IMR-90 (cell line): ENCODE data around the gene MOV10.

Experiments used
- CEBPB ChIP-seq: IDR thresholded peaks from 2 replicates; pipeline ENCODE4 v1.6.1; 2012; ENCODE audit warnings: low read depth, low read length, improper control_type of control experiment
- CTCF ChIP-seq: conservative IDR thresholded peaks from 2 replicates; pipeline ENCODE4 v1.5.1; 2012; ENCODE audit warnings: mild to moderate bottlenecking, low read depth, low read length, improper control_type of control experiment
- MAZ ChIP-seq: IDR thresholded peaks from 2 replicates; pipeline ENCODE4 v1.6.1; 2012; ENCODE audit warnings: low read depth, mild to moderate bottlenecking, low read length, improper control_type of control experiment, moderate library complexity, borderline replicate concordance
- MXI1 ChIP-seq: IDR thresholded peaks from 2 replicates; pipeline ENCODE4 v1.6.1; 2012; ENCODE audit warnings: low read depth, mild to moderate bottlenecking, low read length, moderate library complexity, borderline replicate concordance
- NFE2L2 ChIP-seq: fragments of 150-350 bp; IDR thresholded peaks from 2 replicates; pipeline ENCODE4 v1.6.1; 2016; ENCODE audit warnings: low read depth, mild to moderate bottlenecking, low read length
- POLR2A ChIP-seq: IDR thresholded peaks from 2 replicates; pipeline ENCODE4 v1.6.1; 2012; ENCODE audit warnings: mild to moderate bottlenecking, low read depth, low read length
- RAD21 ChIP-seq: IDR thresholded peaks from 2 replicates; pipeline ENCODE4 v1.6.1; 2012; ENCODE audit warnings: low read length, improper control_type of control experiment
- RCOR1 ChIP-seq: IDR thresholded peaks from 2 replicates; pipeline ENCODE4 v1.6.1; 2012; ENCODE audit warnings: mild to moderate bottlenecking, low read length, improper control_type of control experiment; ENCODE audit not compliant: insufficient replicate concordance
- USF2 ChIP-seq: fragments of 150-350 bp; IDR thresholded peaks from 2 replicates; pipeline ENCODE4 v1.6.1; 2017; ENCODE audit warnings: mild to moderate bottlenecking, antibody characterized with exemption, low read length, low read depth

GRCh38 chr1:112636597-112637253, 37.7 kb upstream of the MOV10 start:
- TF ChIP-seq USF2 (no peak), MAZ (no peak), RAD21 (no peak), CTCF (no peak), POLR2A (no peak), RCOR1 (no peak), MXI1 (no peak), CEBPB (no peak), NFE2L2 (peak; percentile 37; the same call in 1 of the 2 replicates)
